A172 (cell line): Measurements from ENCODE around the gene FGGY. TPM values are rescaled to one million over a fixed set of nuclear protein-coding genes. Genes with fewer than 3 reads are reported as not detected.
"Not testable (repeated sequence)": the region's sequence is repeated elsewhere in the genome, so short reads cannot be mapped to it uniquely, and the experiment has no call there.

Experiments
- DNase-seq: peaks from one replicate; pipeline ENCODE4 v3.0.0-alpha.2; 2015; ENCODE audit warnings: low spot score
- total RNA-seq: library from RNA; depleted of rRNA; stranded (reverse); fragments of >200 nt; shearing (Covaris generic); gene quantifications from 2 replicates; pipeline ENCODE4 v1.2.3, GENCODE V29; 2014

Gene FGGY
- total RNA-seq, 1 experiment from 2014 or later = 15.3 TPM

DNA sequence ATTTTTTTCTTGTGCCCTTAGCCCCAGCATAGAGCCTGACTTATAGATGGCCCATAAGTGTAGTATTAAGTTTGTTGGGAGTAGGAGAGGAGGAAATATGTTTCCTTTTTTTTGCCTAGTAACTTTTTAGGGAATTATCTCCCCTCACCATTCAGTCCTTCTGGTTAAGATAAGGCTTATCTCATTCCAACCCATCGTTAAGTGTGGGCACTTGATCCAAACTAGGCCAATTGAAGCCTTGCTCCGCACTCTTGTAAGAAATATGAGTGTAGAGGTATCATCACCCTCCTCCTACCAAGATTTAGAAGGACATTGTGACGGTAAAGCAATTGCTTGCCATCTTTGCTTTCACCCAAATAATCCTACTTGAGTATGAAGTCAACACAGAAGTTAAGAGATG lies 8.8 kb upstream of the FGGY start:
- no peak for DNase-seq

DNA sequence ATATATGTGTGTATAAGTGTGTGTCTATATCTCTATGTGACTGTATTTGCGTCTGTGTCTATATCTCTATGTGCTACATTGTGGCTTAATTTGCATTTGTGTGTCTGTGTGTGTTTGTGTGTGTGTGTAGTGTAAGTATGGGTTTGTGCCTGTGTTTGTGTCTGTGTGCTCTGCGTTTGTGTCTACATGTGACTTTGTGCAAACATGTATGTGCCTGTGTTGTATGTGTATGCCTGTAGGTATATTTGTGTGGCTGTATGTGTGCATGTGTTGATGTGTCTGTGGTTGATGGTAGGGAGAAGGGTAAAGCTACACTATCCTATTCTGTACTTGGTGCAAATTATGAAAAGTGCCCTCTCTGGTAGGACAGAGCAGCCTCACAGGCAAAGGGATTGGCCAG lies 7.3 kb upstream of the FGGY start:
- no peak for DNase-seq

DNA sequence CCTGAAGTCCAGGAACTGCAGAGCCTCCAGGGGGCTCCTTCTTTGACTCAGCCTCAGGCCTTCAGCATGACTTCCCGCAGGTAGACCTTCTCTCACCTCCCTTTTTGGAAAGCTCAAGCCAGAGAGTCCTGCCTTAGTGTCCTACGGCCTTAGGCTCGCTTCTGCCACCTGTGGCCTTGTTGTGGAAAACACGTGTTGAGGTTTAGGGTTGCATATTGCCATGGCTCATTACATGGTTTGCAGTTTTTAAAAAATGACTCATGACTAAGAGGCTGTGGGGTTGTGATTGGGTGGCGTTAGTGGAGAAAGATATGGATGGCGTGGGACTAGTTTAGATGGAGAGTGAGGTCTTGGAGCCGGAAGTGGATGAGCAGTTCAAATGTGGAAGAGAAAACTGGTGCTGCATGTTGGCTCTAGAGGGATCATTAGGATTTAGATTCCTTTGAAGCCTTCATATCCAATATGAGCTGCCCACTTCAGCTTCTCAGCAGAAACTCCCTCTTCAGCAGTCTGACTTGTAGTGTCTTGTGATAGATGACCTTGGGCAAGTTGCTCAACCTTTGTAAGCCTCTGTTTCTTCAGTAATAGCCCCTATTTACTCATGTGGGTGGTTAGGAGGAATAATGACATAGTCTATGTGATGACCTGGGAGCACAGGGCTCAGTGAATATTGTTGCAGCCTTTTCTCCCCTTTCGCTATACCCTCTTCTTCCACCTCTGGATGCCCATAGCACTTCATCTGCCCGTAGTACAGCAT lies 6.5 kb upstream of the FGGY start:
- DNase-seq = peak; percentile 57

DNA sequence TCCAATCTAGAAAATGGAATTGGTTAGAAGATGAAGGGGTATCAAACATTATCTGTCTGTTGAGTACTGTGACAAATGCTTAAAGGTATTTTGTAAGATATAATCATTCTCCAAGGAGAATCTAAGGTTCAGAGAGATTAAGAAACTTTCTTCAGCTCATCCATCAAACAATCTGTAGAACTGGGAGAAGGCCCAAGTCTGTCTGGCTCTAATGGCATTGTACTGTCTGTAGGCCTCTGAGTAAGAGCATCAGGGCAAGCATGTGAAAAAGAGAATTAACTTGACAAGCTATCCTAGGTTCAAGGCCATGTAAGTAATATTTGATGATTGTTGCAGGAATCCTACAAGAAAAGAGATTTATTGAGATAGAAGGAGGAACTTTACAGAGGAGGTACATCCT lies 5.3 kb upstream of the FGGY start:
- DNase-seq = no peak

DNA sequence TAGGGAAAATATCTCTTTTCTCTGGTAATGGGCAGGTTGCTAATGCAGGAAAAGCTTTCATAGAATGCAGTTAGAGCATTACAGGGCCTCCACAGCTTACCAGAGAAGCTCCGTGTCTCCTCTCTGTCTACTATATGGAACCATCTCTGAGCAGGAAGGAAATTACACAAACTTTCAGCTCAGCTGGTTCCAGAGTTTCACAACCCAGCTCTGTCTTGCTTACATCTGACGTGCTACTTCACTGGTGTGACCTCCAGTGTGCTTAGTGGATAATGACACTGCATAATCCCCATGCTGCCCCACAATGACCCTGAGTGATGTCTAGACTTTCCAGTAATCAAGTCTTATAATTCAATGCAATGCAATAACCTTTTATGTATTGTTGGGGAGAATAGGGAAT lies 4.3 kb upstream of the FGGY start:
- DNase-seq = no peak

DNA sequence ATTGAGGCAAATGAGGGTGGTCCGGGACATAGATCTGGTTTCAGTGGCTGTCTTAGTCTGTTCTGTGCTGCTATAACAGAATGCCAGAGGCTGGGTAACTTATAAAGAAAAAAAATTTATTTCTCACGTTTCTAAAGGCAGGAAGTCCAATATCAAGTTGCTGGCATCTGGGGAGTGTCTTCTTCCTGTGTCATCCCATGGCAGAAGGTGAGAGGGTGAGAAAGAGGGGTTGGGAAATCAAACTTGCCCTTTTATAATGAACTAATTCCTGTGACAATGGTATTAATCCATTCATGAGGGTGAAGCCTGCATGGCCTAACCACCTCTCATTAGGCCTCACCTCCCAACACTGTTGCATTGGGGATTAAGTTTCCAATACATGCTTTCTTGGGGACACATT lies 3.7 kb upstream of the FGGY start:
- DNase-seq = no peak

DNA sequence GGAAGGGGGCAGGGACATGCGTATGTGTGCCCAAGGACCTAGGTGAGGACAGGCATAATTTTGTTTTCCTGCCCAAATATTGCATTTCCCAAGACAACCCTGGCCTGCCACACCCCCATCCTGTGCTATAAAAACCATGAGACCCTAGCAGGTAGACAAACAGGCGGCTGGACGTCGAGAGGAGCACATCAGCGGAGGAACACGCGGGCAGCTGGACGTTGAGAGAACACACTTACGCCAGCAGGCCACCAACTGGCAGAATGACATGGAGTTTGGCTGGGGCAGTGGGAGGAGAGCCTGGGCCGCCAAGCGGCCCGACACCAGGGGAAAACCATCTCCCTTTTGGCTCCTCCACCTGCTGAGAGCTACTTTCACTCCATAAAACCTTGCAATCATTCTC lies 3.0 kb upstream of the FGGY start:
- no peak for DNase-seq

DNA sequence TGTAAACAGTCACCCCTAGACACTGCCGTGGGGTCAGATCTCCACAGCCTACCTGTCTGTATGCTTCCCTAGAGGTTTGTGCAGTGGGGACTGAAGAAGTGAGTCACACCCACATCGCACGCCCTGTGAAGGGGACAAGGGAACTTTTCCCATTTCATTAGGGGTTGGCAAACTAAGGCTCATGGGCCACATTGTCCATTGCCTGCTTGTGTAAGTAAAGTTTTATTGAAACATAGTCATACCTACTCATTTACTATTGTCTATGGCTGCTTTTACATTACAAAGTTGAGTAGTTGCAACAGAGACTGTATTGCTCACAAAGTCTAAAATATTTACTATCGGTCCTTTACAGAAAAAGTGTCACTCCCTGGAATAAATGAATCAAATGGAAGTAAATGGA lies 2.5 kb upstream of the FGGY start:
- no peak for DNase-seq

DNA sequence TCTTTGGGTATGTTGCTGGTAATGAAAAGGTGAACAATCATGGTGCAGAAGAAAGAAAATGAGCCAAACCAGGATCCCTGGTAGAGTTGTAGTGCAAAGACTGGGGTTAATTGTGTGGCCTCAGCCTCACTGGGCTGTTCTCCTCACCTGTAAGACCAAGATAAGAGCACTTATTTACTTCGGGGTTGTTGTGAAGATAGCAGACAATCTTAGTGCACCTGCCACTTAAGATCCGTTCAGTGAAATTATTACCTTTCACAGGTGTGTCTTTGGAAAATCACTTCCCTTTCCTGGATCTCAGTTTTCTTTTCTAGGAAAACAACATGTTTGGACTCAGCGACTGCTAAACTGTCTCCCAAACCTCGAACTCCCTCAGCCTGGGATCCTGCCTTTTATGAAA lies 1.3 kb upstream of the FGGY start:
- DNase-seq = no peak

DNA sequence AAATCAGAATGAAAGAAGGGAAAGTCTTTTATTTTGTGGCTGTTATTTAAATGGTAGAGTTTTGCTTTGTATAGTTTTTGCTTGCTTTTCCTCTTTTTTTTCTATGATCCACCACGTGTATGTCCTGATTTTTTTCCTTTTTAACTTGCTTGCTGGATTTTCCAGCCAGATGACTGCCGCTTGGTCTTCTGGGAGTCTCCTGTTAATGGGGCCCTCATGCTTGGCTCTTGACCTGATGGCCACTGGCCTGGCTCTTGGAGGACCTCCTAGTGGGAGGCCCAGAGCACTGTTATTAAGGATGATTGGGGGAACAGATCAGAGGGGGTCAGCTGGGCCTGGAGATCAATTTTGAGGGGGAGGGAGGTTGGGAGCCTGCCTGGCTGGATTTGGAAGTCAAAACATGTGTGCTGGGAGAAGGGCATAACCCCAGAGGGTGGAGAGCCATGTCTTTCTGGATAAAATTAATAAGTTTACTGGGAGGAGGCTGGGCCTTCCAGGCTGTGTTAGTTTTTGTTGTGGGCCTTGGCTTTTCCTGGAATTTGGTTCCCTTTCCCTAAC lies 1.2 kb downstream of the FGGY start:
- no peak for DNase-seq

DNA sequence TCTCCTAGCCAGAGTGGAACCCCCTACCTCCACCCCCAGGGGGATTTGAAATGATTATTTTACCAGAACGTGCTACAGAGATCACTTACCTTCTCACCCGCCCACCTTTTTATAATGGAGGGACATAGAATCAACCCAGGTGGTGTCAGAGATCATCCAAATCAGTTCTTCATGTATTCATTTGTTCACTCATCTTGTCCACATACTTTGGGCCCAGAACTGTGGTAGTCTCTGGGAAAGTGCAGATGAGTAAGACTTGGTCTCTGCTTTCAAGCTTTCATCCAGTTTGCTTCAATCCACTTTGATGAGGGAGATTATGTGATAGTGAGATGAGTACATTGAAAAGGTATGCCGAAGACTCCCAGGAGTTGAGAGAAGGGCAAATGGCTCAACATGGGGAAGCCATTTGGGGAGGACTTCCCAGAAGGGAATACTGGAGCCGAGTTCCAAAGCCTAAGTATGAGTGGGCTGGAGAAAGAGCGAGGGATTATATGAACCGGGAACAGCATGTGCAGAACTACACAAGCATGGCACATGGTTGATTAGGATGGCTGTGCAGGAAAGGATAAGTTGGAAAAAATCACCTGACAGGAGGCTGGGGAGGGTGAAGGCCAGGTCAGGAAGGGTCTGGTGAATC lies 1.9 kb downstream of the FGGY start:
- peak; percentile 22 for DNase-seq

DNA sequence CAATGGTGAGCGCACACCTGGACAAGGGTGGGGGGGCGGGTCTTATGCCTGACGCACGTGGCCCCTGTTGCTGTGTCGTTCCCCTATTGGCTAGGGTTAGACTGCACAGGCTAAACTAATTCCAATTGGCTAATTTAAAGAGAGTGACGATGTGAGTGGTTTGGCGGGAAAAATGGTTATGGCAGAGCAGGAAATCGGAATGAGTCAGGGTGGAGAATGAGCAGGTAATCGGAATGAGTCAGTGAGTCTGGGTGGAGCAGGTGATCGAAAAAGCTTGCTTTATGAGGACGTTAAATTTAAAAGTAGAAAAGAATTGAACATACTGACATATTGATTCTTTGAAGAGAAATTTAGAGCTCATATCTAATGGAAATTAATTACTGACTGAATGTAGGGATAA lies 2.8 kb downstream of the FGGY start:
- not testable (repeated sequence) for DNase-seq

DNA sequence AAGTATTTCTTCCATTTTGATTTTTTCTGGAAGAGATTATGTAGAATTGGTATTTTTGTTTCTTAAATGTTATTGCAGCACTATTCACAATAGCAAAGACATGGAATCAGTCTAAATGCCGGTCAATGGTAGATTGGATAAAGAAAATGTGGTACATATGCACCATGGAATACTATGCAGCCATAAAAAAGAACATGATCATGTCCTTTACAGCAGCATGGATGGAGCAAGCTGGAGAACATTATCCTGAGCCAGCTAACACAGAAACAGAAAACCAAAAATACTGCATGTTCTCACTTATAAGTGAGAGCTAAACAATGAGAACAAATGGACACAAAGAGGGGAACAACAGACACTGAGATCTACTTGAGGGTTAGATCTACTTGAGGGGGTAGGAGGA lies 5.4 kb downstream of the FGGY start:
- no peak for DNase-seq

DNA sequence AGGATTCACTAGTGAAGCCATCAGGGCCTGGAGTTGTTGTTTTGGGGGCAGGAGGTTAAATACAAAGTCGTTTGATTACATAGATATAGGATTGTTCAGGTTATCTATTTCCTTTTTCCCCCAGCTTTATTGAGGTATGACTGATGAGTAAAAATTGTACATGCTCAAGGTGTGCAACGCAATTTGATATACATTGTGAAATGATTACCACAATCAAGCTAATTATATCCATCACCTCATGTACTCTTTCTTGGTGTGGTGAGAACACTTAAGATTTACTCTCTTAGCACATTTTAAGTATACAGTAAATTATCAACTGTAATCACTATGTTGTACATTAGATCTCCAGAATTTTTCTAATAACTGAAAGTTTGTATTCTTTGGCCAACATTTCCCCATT lies 6.0 kb downstream of the FGGY start:
- no peak for DNase-seq

DNA sequence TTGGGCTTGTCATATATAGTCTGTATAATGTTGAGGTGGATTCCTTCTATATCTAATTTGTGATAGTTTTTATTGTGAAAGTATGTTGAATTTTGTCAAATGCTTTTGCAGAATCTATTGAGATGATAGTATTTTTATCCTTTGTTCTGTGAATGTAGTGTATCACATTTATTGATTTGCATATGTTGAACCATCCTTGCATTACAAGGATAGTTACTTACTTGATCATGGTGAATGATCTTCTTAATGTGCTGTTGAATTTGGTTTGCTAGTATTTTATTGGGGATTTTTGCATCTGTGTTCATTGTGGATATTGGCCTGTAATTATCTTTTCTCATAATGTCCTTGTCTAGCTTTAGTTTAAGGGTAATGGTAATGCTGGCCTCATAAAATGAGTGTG lies 8.3 kb downstream of the FGGY start:
- no peak for DNase-seq

DNA sequence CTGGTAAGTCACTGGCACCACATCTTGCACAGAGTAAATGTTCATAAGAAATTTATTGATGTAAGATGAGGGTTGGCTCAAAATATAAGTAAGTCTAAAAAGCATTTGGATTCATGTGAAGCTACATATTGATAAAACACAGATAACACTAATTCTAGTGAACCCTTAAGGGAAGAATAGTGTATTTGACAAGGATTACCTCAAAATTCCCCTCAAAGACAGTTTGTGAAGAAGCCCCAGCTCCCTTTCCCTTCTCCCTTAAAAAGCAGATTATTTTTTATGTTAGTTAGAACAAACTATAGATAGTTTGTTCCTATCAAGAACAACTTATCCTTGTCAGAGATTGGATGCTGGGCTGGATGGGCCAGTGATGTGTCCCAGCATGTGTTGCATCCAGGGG lies 10.7 kb downstream of the FGGY start:
- DNase-seq = no peak

DNA sequence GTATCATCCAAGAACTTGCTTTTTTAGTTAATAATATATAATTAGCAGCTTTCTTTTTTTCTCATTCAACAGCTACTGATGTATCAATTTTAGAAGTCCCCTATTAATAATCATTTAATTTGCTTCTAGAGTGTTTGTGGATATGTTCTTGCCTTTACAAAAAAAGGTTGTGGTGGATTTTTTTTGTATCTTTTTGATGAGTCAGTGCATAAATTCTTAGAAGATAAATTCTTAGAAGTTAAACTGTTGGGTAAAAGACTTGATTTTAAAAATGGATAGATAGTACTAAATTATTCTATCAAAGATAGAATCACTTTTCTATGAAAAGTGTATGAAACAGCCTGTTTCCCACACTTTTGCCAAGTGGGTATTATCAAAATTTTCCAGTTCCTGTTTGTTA lies 11.9 kb downstream of the FGGY start:
- no peak for DNase-seq

DNA sequence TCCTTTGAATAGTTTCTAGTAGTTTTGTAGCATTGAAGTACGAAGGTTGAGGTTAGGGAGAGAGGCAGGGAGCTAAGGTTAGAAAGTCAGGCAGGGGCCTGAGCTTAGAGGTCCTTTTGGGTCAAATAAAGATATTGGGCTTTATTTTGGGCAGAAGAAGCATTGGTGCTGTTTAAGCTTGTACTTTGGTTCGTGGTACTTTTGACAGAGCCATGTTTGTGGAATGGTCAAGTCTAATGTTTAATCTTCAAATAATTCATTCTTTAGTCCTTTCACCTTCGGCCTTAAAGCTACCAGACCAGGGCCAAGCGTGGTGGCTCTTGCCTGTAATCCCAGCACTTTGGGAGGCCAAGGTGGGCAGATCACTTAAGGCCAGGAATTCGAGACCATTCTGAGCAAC lies 12.5 kb downstream of the FGGY start:
- DNase-seq = no peak

DNA sequence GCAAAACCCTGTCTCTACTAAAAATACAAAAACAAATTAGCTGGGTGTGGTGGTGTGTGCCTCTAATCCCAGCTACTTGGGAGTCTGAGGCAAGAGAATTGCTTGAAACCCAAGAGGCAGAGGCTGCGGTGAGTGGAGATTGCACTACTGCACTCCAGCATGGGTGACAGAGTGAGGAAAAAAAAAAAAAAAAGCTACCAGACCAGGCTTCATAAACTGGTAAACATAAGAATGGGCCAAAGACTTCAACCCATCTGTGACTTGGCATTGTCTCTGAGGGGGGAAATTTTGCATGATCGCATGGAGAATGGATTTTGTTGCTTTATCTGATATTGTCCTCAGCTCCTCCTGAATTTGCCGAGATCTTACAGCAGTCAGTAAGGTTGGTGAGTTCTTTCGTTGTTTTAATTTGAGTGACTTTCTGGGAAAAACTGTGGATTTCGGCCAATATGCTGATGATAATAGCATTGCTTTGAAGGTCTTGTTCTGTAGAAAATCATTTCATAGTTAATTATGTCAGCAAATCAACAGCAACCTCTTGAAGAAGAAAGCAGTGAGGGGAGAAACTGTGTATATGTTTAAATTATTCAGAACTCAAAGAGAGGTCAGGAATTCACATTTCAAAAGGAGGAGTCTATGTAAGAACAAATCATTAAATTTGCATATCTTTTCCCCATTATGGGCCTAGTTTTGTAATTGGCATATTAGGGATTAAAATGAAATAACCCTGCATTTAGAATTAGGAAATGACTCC lies 13.1 kb downstream of the FGGY start:
- DNase-seq = no peak

DNA sequence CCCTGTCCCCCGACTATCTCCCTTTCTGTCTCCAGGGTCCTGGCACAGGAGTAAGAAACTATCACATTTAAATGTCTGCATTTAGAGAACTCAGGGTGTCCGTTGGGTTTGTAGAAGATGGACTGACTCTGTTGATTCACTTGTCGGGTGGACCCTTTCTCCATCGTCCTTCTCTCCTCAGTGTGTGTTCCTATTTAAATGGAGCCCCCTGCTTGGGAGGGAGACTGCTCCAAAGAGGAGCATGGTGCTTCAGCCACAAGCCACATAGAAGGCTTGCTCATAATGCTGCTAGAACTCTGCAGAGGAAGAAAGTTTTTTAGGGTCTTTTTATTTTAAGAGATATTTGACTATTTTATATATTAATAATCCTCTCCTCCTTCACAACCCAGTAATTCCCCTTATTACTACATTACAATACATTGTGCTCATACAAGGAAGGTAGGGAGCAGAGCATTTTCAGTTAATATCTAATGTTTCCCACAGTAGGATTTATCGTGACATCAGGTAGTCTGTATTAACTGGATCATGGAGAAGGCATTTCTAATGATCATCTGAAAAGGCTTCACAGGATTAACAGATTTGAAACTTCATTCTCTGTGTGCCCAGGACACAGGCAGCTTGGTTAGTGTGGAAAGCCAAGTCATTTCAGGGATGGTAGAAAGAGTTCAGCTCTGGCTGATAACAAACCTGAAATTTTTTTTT lies 13.8 kb downstream of the FGGY start:
- no peak for DNase-seq

DNA sequence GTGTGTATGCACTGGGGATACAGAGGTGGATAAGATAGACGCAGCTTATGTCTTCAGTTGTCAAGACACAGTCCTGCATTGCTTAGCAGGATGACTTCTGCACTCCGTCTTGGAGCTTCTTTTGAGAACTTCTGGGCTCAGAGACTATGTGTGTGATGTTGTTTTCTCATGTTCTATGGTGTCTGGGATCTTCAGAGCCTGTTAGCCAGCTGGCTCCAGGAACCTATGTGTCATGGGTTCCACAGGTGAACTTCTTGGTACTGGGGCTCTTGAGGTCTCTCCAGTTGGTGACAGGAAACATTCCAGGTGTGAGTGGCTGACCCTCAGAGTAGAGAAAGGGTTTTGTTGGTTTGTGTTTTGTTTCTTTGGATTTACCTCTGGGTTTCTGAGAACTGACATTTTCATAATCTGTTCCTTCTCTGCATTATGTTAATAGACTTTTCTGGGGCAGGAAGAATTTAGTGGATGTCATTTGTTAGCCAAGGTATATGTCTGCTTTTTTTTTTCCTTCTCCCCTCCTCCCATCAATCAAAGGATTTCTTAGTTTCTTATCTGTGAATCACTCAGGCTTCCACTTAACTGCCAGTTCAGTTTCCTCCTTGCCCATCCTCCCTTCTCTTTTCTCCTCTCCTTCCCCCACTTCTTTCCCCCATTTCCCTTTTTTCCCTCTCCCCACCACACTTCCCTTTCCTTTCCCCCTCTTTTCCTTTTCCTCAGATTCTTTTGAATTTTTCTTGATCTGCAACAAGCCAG lies 18.1 kb downstream of the FGGY start:
- no peak for DNase-seq
